Measurements from ENCODE around the gene CDC42BPG.

DNA sequence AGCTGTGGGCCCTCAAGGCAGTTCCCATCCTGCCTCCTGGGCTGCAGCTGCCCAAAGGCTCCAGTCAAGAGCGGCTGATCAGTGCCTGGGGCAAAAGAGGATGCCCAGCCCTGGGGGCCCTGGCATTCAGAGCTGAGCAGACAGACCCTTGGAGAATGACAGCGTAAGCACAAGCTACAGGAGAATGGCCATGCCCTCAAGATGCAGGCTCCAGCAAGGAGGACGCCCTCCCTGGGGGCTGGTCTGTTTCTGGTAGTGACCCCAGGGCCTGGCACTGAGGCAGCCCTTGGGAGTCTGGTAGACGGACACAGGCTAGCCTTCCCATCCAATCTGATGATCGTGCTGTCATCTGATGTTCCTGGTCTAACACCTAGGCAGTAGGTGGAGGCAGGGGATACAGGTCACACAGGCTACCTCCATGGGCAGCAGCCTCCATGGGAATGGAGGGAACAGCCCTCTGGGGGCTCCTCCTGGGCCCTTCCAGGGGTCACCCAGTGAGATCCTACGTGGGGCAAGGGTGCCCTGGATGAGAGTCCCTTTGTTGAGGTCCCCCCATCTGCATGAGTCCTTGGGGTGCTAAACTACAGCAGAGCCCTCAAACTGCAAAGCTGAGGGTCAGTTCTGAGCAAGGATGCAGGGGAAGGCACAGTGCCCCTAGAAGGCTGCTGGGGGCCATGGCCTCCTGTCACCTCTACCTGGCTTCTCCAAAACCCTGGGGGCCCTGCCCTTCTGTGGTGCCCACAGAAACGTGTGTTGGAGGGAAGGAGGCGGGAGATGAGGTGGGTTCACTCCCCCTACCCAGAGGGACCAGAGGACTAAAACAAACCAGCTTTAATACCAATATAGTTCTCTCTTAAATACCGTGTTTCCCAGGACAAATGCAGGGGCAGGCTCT is 55.9 kb downstream of the CDC42BPG start:
- TF ChIP-seq, protein P1, sequence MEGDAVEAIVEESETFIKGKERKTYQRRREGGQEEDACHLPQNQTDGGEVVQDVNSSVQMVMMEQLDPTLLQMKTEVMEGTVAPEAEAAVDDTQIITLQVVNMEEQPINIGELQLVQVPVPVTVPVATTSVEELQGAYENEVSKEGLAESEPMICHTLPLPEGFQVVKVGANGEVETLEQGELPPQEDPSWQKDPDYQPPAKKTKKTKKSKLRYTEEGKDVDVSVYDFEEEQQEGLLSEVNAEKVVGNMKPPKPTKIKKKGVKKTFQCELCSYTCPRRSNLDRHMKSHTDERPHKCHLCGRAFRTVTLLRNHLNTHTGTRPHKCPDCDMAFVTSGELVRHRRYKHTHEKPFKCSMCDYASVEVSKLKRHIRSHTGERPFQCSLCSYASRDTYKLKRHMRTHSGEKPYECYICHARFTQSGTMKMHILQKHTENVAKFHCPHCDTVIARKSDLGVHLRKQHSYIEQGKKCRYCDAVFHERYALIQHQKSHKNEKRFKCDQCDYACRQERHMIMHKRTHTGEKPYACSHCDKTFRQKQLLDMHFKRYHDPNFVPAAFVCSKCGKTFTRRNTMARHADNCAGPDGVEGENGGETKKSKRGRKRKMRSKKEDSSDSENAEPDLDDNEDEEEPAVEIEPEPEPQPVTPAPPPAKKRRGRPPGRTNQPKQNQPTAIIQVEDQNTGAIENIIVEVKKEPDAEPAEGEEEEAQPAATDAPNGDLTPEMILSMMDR (conservative IDR thresholded peaks at IDR 0.05; ENCODE audit: low read length), result no peak
- no peak for TF ChIP-seq EZH2phosphoT487 (IDR thresholded peaks at IDR 0.05; ENCODE audit: borderline replicate concordance)
